GM19324 (cell line): ENCODE data around the gene SIGLEC6.
"Not testable (repeated sequence)": the region's sequence is repeated elsewhere in the genome, so short reads cannot be mapped to it uniquely, and the experiment has no call there.

Experiments used
- ATAC-seq: cut with Tn5 transposase; IDR thresholded peaks from one replicate; pipeline ENCODE4 v1.9.1; 2021; ENCODE audit warnings: mild to moderate bottlenecking, moderate library complexity; ENCODE audit not compliant: unreplicated experiment, low FRiP score

Gene SIGLEC6

GRCh38 chr19:51514866-51515481, 16.5 kb downstream of the SIGLEC6 start:
- ATAC-seq: no peak

GRCh38 chr19:51513968-51514367, 17.5 kb downstream of the SIGLEC6 start:
- no peak for ATAC-seq

GRCh38 chr19:51511353-51511752, 20.1 kb downstream of the SIGLEC6 start:
- no peak for ATAC-seq

DNA sequence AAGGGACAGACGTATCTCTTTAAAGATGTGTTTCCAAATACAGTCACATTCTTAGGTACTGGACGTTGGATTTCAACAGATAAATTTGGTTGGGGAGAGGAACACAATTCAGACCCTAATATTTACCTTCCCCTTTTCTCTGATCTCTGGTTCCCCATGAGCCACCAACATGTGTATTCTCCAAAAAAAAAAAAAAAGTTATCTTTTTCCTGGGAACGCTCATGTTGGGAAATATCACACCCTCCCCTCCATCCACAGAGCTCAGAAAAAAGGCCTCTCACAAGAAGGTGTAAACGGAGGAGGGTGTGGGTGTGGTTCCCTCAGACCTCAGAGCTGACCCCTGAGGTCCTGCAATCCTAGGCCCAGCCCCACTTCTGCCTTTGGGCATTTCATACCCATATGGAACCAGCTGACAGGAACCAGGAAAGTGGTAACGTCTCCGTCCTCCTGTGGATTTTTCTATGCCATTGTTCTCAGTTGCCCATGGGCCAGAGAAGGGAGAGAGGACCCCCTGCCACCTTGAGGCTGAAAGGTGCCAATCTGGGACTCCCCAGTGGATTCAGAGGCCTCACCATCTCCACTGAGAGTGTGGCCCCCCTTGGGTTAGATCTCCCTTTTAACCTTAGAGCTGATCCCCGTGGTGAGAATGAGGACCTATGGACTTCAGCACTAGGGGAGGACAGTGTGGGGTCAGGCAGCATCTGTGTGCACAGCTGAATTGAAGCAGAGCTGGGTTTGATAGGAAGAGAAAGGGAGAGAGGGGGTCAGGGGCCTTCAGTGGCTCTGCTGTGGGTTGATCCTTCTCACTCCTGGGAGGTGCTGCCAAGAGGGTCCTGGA, 21.4 kb downstream of the SIGLEC6 start:
- ATAC-seq: no peak

DNA sequence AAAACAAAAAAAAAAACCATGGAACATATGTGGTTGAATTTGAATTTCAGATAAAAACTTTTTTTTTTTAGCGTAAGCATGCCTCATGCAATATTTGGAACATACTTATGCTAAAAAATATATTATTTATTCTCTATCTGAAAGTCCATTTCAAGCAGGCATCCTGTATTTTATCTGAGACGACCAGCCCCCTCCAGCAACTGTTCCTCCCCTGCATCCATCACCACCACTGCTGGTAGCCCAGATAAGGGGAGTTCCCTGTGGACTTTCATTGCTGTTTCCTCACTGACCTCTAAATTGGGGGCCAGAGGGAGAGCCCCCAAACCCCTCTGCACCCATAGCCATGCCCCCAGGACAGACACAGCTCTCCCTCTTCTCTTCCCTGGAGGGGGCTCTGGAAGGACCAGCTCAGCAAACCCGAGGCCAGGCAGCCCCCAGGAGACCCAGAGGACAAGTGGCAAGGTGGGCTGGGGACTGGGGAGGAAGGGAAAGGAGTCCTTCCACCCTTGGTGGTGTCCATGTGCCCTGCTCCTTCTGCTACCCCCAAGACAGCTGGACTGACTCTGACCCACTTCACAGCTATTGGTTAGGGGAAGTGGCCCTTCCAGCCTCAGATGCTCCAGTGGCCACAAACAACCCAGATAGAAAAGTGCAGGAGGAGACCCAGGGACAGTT, 23.3 kb downstream of the SIGLEC6 start:
- no peak for ATAC-seq

DNA sequence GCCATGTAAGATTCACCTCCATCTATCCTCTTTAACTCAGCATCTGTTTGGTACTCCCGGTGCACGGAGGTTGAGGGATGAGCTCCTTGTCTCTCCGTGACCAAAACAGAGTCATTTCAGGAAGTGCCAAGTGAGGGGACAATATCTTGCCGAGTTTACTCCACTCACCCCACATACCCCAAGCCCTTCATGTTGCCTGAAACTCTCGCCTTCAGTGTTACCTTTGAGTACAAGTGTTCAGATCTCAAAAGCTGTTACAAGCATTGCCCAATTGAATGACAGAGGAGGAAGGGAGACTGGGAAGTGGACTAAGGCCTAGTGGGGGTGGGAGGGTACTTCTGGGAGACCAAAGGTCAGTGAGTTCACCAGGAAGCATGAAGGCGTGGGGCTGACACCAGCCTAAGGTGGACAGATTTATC, 23.8 kb downstream of the SIGLEC6 start:
- ATAC-seq: no peak

DNA sequence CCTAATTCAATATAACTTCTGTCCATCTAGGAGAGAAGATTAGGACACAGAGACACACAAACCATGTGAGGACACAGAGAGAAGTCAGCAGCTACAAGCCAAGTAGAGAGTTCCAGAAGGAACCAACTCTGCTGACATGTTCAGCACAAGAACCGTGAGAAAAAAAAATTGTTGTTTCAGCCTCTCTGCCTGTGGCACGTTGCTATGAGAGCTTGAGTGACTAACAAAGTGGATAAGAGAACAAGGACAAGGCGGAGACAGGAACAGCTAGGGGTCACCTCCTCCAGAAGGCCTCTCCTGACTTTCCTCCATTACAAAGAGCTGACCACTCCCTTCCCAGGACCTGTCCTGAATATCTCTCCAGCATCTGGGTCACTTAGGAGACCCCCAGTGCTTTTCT, 24.3 kb downstream of the SIGLEC6 start:
- ATAC-seq: no peak

GRCh38 chr19:51505904-51506303, 25.6 kb downstream of the SIGLEC6 start:
- no peak for ATAC-seq

- ATAC-seq: no peak
Measured at GRCh38 chr19:51503896-51504295, 27.6 kb downstream of the SIGLEC6 start.

GRCh38 chr19:51503286-51503817, 28.1 kb downstream of the SIGLEC6 start:
- ATAC-seq: no peak

DNA sequence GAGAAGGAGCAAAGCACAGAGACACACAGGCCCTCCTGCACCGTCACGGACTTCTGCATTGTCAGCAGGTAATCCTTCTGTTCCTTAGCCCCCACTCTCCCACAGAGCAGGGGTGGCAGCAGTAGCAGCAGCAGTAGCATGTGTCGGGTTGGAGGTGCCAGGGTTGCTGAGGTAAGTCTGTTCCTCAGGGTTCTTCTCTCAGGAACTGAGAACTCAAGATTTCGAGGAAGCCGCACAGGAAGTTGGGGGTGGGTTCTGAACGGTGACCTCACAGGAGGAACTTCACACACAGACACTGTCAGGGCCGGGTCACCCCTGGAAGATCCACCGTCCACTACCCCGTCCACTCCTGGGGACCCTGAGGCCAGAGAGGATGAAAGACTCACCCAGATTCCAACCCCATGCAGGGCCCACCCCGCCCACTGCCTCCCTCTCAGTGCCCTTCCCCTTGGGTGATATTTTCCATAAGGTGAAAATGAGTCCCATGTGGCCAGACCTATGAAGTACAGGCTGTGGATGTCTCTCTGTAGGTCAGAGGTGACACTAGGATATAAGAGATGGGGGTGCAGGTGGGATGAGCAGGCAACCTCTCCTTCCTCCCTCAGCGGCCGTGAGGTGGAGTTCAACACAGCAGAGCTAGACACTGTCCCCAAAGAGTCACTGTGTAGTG, 29.7 kb downstream of the SIGLEC6 start, which contains the start of gene SIGLEC12:
Gene SIGLEC12 (minus strand): TSS at position 207 of the 670 bp plus-strand sequence. CDS start 67 bp downstream, at position 140.
- ATAC-seq: no peak

DNA sequence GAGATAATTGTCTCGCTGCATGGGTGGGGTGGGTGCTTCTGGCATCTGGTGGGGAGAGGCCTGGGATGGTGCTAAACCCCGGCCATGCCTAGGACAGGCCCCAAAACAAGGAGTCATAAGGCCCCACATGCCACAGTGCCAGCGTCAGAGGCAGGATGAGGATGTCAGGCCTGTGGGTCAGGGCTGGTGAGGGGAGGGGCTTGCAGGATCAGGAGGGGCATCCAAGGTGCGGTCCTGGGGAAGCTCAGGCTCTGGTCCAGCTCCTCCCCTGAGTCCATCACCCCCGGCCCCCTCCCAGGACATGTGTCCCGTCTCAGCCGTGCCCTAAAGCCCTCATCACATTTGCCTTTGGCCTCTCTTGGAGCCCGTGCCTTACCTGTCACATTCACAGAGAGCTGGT, 30.5 kb downstream of the SIGLEC6 start:
- ATAC-seq: not testable (repeated sequence)

DNA sequence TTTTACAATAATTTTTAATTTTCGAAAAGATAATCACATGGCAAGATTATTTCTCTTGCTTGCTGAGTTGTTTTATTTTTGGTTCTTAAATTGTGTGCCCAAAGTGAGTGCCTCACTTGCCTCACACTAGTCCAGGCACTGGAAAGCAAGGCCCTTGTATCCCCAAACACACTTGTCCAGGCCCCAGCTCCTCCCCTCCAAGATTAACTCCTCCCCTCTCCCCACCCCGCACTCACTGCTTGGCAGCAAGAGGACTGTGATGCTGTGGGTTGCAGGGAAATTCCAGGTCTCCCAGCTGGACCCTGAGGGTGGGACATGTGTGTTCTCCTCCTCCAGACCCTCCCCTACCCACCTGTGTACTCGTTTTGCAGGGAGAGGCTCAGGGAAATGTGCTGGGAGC, 33.8 kb downstream of the SIGLEC6 start:
- no peak for ATAC-seq

GRCh38 chr19:51493776-51494175, 37.7 kb downstream of the SIGLEC6 start:
- ATAC-seq: no peak

- ATAC-seq: no peak
Measured at GRCh38 chr19:51491586-51491985, 39.9 kb downstream of the SIGLEC6 start.

DNA sequence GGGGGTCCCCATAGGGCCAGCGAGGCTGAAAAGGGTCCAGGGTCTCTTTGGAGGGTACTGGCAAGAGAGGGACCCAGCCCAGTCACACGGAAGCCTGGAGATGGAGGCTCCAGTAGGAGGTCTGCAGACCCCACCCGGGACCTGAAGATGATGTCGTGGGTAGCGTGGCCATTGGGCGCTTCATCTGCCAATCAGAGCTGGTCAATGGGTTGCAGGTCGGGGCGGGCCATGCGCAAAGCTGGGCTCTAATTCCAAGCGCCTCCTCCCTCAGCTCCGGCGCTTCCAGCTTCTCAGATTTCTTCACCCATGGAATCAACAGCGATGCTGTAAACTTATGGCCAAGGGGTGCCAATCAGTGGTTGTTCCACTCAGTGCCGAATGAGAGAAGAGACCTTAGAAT, 40.8 kb downstream of the SIGLEC6 start:
- ATAC-seq: no peak

- no peak for ATAC-seq
Measured at GRCh38 chr19:51489113-51489512, 42.4 kb downstream of the SIGLEC6 start.

DNA sequence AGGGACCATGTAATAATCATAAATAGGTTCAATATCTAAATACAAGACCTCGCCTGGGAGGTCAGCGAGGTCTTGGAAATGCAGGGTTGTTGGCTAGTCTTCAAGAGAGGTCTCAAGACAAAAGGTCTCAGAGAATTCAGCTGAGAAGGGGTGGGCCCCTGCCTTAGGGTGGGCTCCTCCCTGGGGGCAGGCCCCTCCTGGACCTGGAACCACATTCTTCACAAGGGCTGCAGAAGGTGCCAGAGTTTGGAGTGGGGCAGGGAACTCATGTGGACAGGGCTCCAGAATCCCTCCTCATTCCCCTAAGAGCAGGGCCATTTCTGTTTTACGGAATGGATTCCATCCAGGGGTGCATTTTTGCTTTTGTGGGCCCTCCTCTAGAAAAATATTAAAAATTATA, 43.0 kb downstream of the SIGLEC6 start:
- ATAC-seq: no peak

DNA sequence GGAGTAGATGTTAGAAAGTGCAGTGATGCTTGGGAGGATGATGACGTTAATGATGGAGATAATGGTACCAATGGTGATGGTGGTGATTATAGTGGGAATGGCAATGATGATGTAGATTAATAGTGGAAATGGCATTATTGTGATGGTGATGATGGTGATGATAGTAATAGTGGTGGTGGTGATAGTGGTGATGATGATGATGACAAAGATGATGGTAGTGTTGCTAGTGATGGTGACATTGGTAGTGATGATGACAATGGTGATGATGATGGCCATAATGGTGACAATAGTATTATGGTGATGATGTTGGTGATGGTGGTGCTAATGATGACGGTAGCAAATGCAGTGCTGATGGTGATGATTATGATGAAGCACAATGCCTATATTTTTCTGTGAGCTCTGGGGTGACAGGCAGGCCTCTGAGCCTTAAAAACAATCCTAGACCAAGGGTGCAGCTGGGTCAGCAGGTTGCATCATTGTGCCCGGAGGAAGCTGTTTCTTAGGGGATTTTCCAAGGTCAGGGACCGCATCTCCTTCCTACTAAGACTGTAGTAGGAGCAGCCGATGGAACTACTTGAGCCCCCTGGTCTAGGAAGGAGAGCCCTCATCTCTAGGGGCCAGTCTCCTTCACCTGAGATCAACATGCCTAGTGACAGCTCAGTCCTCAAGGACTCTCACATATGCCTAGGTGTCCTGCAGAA, 45.4 kb downstream of the SIGLEC6 start:
- no peak for ATAC-seq

DNA sequence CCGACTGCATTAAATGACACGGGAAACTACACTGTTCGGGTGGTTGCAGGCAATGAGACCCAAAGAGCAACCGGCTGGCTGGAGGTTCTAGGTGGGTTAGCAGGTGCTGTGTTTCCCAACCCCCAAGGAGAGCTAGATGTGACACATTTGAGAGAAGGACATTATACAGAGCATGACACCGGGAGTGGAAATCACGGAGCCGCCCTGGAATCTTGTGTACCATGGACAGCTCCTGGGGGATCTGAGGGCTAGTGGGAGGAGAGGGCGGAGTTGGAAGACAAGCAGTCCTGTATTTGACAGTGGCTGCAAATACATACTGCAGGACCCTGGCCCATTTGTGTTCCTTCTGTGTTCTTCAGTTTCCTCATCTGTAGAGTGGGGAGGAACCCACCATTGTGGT, 50.9 kb downstream of the SIGLEC6 start:
- ATAC-seq: no peak
